Measurements from ENCODE around the gene RHOV.

The RHOV gene

GRCh38 chr15:40904552-40905201 is 30.6 kb upstream of the RHOV start:
- DNase-seq (ENCODE audit: low spot score) = no peak

DNA sequence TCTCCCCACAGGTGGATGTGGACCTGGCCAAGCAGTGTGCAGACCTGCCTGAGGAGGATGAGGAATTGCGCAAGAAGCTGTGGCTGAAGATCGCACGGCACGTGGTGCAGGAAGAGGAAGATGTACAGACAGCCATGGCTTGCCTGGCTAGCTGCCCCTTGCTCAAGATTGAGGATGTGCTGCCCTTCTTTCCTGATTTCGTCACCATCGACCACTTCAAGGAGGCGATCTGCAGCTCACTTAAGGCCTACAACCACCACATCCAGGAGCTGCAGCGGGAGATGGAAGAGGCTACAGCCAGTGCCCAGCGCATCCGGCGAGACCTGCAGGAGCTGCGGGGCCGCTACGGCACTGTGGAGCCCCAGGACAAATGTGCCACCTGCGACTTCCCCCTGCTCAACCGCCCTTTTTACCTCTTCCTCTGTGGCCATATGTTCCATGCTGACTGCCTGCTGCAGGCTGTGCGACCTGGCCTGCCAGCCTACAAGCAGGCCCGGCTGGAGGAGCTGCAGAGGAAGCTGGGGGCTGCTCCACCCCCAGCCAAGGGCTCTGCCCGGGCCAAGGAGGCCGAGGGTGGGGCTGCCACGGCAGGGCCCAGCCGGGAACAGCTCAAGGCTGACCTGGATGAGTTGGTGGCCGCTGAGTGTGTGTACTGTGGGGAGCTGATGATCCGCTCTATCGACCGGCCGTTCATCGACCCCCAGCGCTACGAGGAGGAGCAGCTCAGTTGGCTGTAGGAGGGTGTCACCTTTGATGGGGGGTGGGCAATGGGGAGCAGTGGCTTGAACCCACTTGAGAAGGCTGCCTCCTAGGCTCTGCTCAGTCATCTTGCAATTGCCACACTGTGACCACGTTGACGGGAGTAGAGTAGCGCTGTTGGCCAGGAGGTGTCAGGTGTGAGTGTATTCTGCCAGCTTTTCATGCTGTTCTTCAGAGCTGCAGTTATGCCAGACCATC is 28.8 kb upstream of the RHOV start:
- peak; percentile 80 for DNase-seq (ENCODE audit: low spot score)

DNA sequence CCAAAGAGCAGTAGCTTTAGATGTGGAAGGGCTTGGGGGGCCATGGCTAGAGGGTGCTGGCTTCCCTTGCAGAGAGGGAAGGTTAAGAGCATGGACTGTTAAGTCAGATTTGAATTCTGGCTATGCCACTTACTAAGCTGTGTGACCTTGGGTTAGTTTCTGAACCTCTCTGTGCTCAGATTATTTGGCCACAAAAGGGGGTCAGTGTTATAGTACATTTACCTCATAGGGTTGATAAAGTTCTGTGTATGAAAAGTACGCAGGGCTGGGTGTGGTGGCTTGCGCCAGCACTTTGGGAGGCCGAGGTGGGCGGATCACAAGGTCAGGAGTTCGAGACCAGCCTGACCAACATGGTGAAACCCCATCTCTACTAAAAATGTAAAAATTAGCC is 27.0 kb upstream of the RHOV start:
- DNase-seq (ENCODE audit: low spot score) = no peak

DNA sequence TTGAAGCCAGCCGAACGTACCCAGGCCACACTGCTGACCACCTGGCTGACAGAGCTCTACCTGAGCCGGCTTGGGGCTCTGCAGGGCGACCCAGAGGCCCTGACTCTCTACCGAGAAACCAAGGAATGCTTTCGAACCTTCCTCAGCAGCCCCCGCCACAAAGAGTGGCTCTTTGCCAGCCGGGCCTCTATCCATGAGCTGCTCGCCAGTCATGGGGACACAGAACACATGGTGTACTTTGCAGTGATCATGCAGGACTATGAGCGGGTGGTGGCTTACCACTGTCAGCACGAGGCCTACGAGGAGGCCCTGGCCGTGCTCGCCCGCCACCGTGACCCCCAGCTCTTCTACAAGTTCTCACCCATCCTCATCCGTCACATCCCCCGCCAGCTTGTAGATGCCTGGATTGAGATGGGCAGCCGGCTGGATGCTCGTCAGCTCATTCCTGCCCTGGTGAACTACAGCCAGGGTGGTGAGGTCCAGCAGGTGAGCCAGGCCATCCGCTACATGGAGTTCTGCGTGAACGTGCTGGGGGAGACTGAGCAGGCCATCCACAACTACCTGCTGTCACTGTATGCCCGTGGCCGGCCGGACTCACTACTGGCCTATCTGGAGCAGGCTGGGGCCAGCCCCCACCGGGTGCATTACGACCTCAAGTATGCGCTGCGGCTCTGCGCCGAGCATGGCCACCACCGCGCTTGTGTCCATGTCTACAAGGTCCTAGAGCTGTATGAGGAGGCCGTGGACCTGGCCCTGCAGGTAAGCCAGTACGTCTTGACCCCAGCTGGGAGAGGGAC is 26.4 kb upstream of the RHOV start:
- DNase-seq (ENCODE audit: low spot score) = no peak

GRCh38 chr15:40899536-40900207 is 25.6 kb upstream of the RHOV start:
- no peak for DNase-seq (ENCODE audit: low spot score)

GRCh38 chr15:40894681-40895448 is 20.8 kb upstream of the RHOV start:
- peak; percentile 37 for DNase-seq (ENCODE audit: low spot score)

DNA sequence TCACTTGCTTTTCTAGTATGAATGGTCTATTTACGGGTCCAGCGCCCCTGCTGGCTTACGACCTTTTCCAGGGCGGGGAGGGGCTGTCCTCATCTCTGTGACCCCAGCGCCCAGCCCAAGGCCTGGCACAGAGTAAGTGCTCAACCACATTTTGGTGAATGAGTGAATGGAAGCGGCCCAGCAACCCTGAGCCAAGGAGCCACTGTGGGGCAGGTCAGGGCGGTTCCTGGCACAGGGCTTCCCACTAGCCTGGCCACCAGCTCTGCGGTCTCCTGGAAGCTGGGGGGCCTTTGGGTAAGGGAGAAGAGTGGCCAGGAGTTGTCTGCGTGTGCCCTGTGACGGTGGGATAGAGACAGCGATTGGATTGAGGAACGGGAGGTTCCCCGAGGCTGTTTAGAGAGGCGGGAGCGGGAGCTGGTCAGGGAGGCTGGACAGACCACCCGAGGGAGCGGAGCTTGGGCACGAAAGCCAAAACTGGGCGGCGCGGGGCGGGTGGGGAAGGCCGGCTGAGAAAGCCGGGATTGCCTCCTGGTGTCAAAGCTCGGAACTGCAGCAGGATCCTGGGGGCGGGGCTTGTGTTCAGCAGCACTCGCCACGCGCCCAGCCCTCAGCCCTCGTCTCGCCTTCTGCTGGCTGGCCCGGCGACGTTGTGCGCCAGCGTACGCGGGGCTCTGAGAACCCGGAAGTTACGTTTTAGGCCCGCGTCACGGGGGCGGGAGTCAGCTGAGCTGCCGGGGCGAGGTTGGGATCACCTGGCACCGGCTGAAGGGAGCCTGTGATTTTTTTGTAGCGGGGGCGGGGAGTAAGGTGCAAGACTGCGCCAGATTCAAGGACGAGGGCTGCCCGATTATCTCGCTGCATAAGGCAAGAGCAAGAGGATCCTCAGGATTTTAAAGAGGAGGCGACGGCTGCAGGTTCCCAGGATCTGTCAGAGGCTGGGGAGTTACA is 20.0 kb upstream of the RHOV start, which contains the start of gene VPS18:
VPS18 (plus strand) TSS at position 718 of the 948 bp plus-strand sequence. CDS start 319 bp downstream, outside the sequence.
- peak; percentile 99 for DNase-seq (ENCODE audit: low spot score)

GRCh38 chr15:40893019-40893670 is 19.1 kb upstream of the RHOV start:
- no peak for DNase-seq (ENCODE audit: low spot score)

DNA sequence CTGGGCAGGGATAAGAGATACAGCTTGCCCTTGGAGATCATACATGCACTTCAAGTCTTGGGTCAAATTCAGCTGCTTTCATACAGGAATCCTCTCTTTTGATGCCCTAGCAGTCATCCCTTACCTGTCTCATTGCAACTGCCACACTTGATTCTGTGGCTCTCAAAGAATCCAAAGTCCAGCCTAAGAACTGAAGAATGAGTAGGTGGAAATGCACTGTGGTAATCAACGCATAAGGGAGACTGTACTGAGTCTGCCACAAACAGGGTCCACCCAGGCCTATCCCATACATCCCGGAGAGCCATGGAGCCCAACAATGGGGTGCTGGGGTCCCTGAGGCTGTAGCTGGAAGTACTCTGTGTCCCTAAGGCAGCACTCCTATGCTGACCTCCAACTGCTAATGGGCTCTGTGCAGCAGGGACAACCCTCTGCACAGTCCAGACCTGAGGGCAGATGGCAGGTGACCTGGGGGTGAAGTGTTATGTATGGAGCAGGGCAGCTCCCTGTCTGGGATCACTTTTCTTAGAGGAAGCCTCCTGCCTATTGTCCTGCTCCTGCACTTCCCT is 18.5 kb upstream of the RHOV start:
- DNase-seq (ENCODE audit: low spot score) = no peak

- DNase-seq (ENCODE audit: low spot score) = peak; percentile 47
These were observed 17.9 kb upstream of the RHOV start for GRCh38 chr15:40891810-40892446.

DNA sequence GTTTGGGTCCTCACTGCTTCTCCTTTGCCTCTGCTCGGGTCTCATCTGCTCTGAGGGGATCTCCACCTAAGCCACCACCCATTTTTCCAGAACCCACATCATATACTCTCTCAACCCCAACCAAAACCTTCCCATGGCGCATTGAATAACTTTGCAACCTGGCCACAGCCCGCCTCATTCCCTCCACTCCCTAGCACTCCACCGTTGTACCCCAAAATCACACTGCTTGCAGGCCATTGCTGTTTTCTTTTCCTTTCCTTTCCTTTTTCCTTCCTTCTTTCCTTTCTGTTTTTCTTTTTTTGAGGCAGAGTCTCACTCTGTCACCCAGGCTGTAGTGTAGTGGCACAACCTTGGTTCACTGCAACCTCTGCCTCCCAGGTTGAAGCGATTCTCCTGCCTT is 17.1 kb upstream of the RHOV start:
- DNase-seq (ENCODE audit: low spot score) = no peak

DNA sequence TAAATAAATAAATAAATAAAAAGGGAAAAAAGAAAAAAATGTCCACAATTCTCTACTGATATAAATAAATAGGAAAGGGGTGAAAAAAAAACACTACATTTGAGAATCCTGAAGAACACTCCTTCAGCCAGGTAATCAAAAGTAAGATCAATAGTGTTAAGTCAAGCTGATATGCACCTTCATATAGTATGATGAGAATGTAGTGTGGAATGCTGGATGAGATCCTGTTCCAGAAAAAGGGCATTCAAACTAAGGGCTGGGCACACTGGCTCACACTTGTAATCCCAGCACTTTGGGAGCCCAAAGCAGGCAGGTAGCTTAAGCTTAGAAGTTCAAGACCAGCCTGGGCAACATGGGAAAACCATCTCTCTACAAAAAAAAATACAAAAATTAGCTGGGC is 15.1 kb upstream of the RHOV start:
- no peak for DNase-seq (ENCODE audit: low spot score)

DNA sequence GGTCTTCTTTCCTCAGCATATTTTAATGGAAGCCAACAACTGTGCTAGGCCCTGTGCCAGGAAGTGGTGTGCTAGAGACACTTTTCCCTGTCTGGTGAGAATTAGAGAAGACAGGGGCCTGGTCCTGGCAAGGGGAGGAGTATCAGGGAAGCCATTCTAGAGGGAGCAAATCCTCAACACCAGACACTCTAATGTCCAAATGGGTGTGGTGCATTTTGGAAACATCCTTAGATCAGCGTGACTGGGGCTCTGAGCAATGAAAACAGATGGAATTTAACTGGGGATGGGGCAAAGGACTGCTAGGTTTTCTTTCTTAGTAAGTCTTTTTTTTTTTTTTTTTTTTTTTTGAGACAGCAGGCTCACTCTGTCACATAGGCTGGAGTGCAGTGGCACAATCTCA is 12.6 kb upstream of the RHOV start:
- DNase-seq (ENCODE audit: low spot score) = no peak

DNA sequence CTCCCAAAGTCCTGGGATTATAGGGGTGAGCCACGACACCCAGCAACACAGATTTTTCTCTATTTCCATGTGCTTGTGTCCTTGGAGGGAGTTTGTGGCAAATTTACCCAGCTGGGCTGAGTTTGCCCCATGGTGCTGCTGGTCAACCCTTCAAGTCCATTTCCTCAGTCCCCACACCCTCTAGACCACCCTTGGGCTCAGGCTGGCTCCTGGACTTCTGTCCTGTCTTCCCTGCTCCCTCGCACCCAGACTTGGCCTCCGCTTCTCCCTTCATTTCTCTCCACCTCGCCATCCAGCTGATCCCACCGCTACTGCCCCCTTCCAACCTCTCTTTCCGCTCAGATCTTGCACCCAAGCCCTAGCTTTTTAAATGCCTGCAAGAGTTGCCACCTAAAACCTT is 7.3 kb upstream of the RHOV start:
- DNase-seq (ENCODE audit: low spot score) = no peak

DNA sequence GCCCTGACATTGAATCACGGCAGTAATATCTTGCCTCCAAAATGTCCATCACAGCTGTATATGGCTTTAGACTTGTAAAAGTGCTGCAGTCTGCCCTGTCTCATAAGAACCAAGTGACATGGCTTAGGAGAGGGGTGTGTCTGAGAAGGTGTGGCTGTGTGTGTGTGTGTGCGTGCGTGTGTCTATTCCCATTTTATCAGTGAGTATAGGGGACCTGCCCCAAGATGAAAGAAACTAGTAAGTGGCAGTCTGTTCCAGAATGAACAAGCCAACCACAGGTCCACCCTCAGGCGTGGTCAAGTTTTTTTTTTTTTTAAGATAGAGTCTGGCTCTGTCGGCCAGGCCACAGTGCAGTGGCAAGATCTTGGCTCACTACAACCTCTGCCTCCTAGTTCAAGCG is 5.6 kb upstream of the RHOV start:
- no peak for DNase-seq (ENCODE audit: low spot score)

GRCh38 chr15:40878785-40879184 is 4.8 kb upstream of the RHOV start:
- no peak for DNase-seq (ENCODE audit: low spot score)

- no peak for DNase-seq (ENCODE audit: low spot score)
These were observed 3.7 kb upstream of the RHOV start for GRCh38 chr15:40877694-40878093.

DNA sequence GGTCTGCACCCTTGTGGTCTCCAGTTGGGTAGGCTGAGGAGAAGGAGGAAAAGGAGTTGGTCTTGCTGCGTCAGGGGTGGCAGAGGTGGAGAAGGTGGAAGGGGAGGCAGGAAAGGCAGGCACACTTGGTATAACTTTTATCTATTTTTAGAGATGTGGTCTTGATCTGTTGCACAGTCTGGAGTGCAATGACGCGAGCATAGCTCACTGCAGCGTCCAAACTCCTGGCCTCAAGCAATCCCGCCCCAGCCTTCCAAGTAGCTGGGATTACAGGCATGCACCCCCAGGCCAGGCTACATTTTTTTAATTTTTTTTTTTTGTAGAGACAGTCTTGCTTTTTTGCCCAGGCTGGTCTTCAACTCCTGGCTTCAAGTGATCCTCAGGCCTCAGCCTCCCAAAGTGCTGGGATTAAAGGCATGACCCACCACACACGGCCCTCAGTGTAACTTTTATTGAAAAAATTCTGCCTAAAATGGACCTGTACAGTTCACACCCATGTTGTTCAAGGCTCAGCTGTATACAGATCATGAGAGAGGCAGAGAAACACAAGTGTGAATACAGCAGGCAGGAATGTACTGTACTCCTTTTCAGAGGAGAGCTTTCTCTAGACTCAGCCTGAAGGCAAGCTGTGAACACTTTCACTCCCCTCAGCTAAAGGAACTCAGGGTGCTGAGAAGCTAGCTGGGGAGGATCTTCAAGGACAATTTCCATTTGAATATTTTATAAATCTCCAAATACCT is 2.1 kb upstream of the RHOV start:
- no peak for DNase-seq (ENCODE audit: low spot score)

All from Ammon's horn (tissue), 1 donor.